ENCODE measurements around the gene GRID1. TPM values are rescaled to one million over a fixed set of nuclear protein-coding genes. Genes with fewer than 3 reads are reported as not detected.

GRID1 gene
- total RNA-seq, 4 donors from 2014 or later: 0.40 to 1.9 (median 1.00) TPM

DNA sequence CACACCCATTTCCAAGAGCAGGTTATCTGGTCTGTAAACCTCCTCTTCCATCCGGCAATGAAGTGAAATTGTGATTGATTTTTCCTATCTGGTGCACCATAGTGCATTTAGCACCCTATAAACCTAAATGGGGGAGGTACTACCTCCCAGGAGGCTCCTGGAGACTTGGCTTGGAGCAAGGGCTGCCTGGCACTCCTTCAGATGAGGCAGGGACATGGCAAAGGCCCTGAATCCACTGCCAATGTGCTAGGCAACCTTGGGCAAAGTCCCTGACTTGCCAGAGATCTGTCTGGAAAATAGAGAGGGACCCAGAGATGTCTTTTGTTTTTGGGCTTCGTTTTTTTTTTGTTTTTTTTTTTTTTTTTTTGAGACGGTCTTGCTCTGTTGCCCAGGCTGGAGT, 6.7 kb upstream of the GRID1 start:
- Histone ChIP-seq H3K4me1 (peaks cover 0 to 4% (median 4%) of the 10 kb centered on the region in 4 donors), H3K27me3 (peaks cover 70% of the 10 kb centered on the region), H3K4me3 (no peak overlapping the region), H3K9me3 (no peaks in the 10 kb centered on the region), H3K36me3 (no peaks in the 10 kb centered on the region), H3K27ac (no peak overlapping the region)
- in situ Hi-C loops (cut with MboI; ENCODE audit: low pct_ligation_motif_present in 1 of 4, low pct_unique_long_range_greater_than_20kb in 1 of 4, low sequenced_read_pairs in 3 of 4): loop anchor here in 2 of 4 donors (25.0 kb wide), 3 partner anchors 286 to 836 kb away; no protein-coding TSS in a partner anchor
- DNase-seq: no peak
- intact Hi-C loops (cut with DNase I; ENCODE audit: low total_unique reads): no loop called here
- WGBS, 2 donors (ENCODE audit: low coverage in 1 of 2): 78% methylated on average over 3 of the region's 3 CpGs; no CpG with 5 or more reads in 1 of the 2 donors
- TF ChIP-seq POLR2AphosphoS5 (IDR thresholded peaks at IDR 0.05) (no peak), POLR2A (IDR thresholded peaks at IDR 0.05) (no peak), EP300 (IDR thresholded peaks at IDR 0.05; ENCODE audit: low read depth) (no peak)
- TF ChIP-seq, protein P1, sequence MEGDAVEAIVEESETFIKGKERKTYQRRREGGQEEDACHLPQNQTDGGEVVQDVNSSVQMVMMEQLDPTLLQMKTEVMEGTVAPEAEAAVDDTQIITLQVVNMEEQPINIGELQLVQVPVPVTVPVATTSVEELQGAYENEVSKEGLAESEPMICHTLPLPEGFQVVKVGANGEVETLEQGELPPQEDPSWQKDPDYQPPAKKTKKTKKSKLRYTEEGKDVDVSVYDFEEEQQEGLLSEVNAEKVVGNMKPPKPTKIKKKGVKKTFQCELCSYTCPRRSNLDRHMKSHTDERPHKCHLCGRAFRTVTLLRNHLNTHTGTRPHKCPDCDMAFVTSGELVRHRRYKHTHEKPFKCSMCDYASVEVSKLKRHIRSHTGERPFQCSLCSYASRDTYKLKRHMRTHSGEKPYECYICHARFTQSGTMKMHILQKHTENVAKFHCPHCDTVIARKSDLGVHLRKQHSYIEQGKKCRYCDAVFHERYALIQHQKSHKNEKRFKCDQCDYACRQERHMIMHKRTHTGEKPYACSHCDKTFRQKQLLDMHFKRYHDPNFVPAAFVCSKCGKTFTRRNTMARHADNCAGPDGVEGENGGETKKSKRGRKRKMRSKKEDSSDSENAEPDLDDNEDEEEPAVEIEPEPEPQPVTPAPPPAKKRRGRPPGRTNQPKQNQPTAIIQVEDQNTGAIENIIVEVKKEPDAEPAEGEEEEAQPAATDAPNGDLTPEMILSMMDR (IDR thresholded peaks at IDR 0.05): no peak

DNA sequence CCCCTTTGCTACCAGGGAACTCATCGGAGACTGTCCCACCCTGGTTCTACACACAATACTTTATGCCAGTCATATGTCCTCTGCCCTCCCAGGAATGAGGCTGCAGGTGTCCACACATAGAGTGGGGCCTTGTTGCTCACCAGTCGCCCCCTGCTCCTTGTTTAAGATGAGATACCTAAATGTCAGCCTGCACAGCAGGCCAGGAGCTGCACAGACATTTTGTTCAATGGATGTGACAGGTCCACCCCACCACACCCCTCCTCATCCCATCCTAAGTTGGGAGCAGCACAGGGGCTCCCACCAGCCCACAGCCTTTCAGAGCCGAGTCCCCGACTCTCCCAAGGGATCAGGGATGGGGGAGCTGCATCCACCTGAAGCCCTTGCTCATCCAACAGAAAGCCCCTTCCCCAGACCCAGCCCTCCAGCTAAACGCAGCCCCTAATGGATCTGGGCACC, 6.2 kb upstream of the GRID1 start:
- no peaks in the 10 kb centered on the region for H3K9me3 ChIP-seq
- in situ Hi-C loops (cut with MboI; ENCODE audit: low pct_ligation_motif_present in 1 of 4, low pct_unique_long_range_greater_than_20kb in 1 of 4, low sequenced_read_pairs in 3 of 4): loop anchor here in 2 of 4 donors (25.0 kb wide), 3 partner anchors 286 to 836 kb away; no protein-coding TSS in a partner anchor
- peaks cover 70% of the 10 kb centered on the region for H3K27me3 ChIP-seq
- no peak for DNase-seq
- no peak overlapping the region for H3K27ac ChIP-seq
- no peaks in the 10 kb centered on the region for H3K36me3 ChIP-seq
- TF ChIP-seq, protein P1 (IDR thresholded peaks at IDR 0.05): no peak
- TF ChIP-seq POLR2AphosphoS5 (IDR thresholded peaks at IDR 0.05): no peak
- TF ChIP-seq EP300 (IDR thresholded peaks at IDR 0.05; ENCODE audit: low read depth): no peak
- TF ChIP-seq POLR2A (IDR thresholded peaks at IDR 0.05): no peak
- WGBS, 2 donors (ENCODE audit: low coverage in 1 of 2): 79% methylated on average over 5 of the region's 5 CpGs; no CpG with 5 or more reads in 1 of the 2 donors
- intact Hi-C loops (cut with DNase I; ENCODE audit: low total_unique reads): no loop called here
- H3K4me1 ChIP-seq: peaks cover 0 to 4% (median 4%) of the 10 kb centered on the region in 4 donors
- no peak overlapping the region for H3K4me3 ChIP-seq

DNA sequence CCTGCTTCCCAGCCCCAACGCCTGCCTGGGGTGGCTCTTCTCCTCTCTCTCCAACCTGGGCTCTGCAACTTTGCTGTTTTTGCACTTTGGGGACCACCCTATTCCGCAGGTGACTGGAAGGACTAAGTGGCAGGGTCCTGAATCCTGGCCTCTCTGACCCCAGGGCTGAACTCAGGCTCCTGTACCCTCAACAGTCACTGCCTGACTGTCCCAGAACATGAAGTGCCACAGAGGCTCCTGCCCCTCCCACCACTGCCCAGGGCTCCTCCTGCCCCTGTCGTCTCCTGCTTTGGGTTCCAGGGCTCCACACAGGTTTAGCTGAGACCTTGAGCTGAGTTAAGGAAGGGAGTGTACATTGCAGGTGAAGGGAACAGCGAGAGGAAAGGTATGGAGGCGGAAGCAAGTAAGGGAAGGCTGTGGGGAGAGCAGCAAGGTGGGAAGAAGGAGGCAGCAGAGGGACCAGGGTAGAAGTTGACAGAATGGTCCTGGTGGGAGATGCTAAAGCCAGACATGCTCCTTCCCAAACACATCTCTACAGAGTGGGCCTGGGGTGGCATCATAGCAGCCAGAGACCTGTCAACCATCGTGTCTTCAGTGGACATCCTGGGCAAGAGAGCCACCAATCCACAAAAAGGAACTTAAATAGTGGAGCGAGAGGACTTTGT, 5.7 kb upstream of the GRID1 start:
- Histone ChIP-seq H3K4me1 (peaks cover 2 to 9% (median 8%) of the 10 kb centered on the region in 4 donors), H3K4me3 (no peak overlapping the region), H3K9me3 (no peaks in the 10 kb centered on the region), H3K27ac (no peak overlapping the region), H3K27me3 (peaks cover 70% of the 10 kb centered on the region), H3K36me3 (no peaks in the 10 kb centered on the region)
- intact Hi-C loops (cut with DNase I; ENCODE audit: low total_unique reads) (no loop called here), in situ Hi-C loops (cut with MboI; ENCODE audit: low pct_ligation_motif_present in 1 of 4, low pct_unique_long_range_greater_than_20kb in 1 of 4, low sequenced_read_pairs in 3 of 4) (loop anchor here in 2 of 4 donors (25.0 kb wide), 3 partner anchors 285 to 835 kb away; no protein-coding TSS in a partner anchor)
- no peak for DNase-seq
- no peak for TF ChIP-seq POLR2AphosphoS5 (IDR thresholded peaks at IDR 0.05)
- TF ChIP-seq POLR2A (IDR thresholded peaks at IDR 0.05): no peak
- TF ChIP-seq, protein P1 (IDR thresholded peaks at IDR 0.05): no peak
- TF ChIP-seq EP300 (IDR thresholded peaks at IDR 0.05; ENCODE audit: low read depth): no peak
- 56 to 64% methylated on average over 3 to 7 of the region's 7 CpGs for WGBS, 2 donors (ENCODE audit: low coverage in 1 of 2)

DNA sequence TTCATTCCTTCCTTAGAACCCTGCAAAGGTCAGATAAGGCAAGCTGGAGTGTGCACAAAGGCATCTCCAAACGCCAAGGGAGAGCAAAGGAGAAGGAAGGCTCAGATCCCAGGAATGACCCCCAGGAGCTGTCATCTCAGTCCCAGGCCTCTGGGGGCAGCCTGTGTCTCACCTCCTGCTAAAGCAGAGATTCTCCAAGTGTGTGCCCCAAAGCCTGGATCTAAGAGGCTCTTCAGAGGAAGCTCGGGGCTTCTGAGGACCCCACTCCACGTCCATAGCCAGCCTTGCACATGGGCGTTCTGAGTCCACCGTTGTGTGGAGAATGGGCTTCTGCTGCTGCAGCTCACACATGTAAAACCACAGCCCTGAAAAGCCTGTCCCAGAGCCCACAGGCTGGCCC, 5.1 kb upstream of the GRID1 start:
- in situ Hi-C loops (cut with MboI; ENCODE audit: low pct_ligation_motif_present in 1 of 4, low pct_unique_long_range_greater_than_20kb in 1 of 4, low sequenced_read_pairs in 3 of 4) (loop anchor here in 2 of 4 donors (25.0 kb wide), 3 partner anchors 284 to 834 kb away; no protein-coding TSS in a partner anchor), intact Hi-C loops (cut with DNase I; ENCODE audit: low total_unique reads) (no loop called here)
- H3K4me3 ChIP-seq: no peak overlapping the region
- no peak for DNase-seq
- WGBS, 2 donors (ENCODE audit: low coverage in 1 of 2): 81% methylated on average over 5 of the region's 5 CpGs; no CpG with 5 or more reads in 1 of the 2 donors
- H3K9me3 ChIP-seq: no peaks in the 10 kb centered on the region
- H3K4me1 ChIP-seq: peaks cover 4 to 11% (median 10%) of the 10 kb centered on the region in 4 donors
- no peak overlapping the region for H3K27ac ChIP-seq
- H3K27me3 ChIP-seq: peaks cover 72% of the 10 kb centered on the region
- no peaks in the 10 kb centered on the region for H3K36me3 ChIP-seq
- no peak for TF ChIP-seq POLR2AphosphoS5 (IDR thresholded peaks at IDR 0.05)
